WI38 (cell line): ENCODE data around the gene INPP5A.

Source experiments
- H3K4me3 ChIP-seq: 2 replicates; pipeline ENCODE4 v1.5.1; 2011; ENCODE audit warnings: low read depth, mild to moderate bottlenecking, control low read depth, low read length
- CTCF ChIP-seq: IDR thresholded peaks from 2 replicates; pipeline ENCODE4 v1.5.1; 2012; ENCODE audit warnings: low read depth, mild to moderate bottlenecking, control low read depth, low read length

Gene INPP5A

GRCh38 chr10:132542086-132542775 is 4.6 kb downstream of the INPP5A start:
- H3K4me3 ChIP-seq: no peak overlapping the region
- no peak for TF ChIP-seq CTCF

- no peak overlapping the region for H3K4me3 ChIP-seq
- no peak for TF ChIP-seq CTCF
These were observed 5.2 kb downstream of the INPP5A start for GRCh38 chr10:132542819-132543218.

- no peak for TF ChIP-seq CTCF
- no peak overlapping the region for H3K4me3 ChIP-seq
These were observed 6.5 kb downstream of the INPP5A start for GRCh38 chr10:132543916-132544743.

- no peak for TF ChIP-seq CTCF
- no peak overlapping the region for H3K4me3 ChIP-seq
These were observed 7.4 kb downstream of the INPP5A start for GRCh38 chr10:132544744-132545658.

- no peak for TF ChIP-seq CTCF
- H3K4me3 ChIP-seq: no peak overlapping the region
These were observed 8.2 kb downstream of the INPP5A start for GRCh38 chr10:132545659-132546367.

GRCh38 chr10:132546567-132547420 is 9.2 kb downstream of the INPP5A start:
- H3K4me3 ChIP-seq: no peak overlapping the region
- TF ChIP-seq CTCF: no peak
